Fibroblast of lung (primary cell): ENCODE data around the gene SYT9. TPM values are rescaled to one million over a fixed set of nuclear protein-coding genes. Genes with fewer than 3 reads are reported as not detected.

Experiments used
- DNase-seq, 2 donors: peaks; one replicate each; pipeline versions ENCODE4 v3.0.0 to v3.0.0-alpha.2; 2010; ENCODE audit warnings: low read depth in 2 of 2
- H2AFZ ChIP-seq: 2 replicates; pipeline ENCODE4 v1.5.1; 2012; ENCODE audit warnings: low read length, control low read depth, inconsistent platforms
- H3K27ac ChIP-seq: 2 replicates; pipeline ENCODE4 v1.5.1; 2011; ENCODE audit warnings: low read length, control low read depth; ENCODE audit not compliant: insufficient read depth
- H3K27me3 ChIP-seq: 2 replicates; pipeline ENCODE4 v1.5.1; 2011; ENCODE audit warnings: mild to moderate bottlenecking, low read length; ENCODE audit not compliant: control insufficient read depth, insufficient read depth
- H3K36me3 ChIP-seq: 2 replicates; pipeline ENCODE4 v1.5.1; 2011; ENCODE audit warnings: low read length; ENCODE audit not compliant: control insufficient read depth, insufficient read depth
- H3K4me1 ChIP-seq: 2 replicates; pipeline ENCODE4 v1.5.1; 2011; ENCODE audit warnings: low read length; ENCODE audit not compliant: control insufficient read depth, insufficient read depth; ENCODE audit errors: extremely low read depth
- H3K4me2 ChIP-seq: 2 replicates; pipeline ENCODE4 v1.5.1; 2011; ENCODE audit warnings: low read length, control low read depth; ENCODE audit not compliant: insufficient read depth; ENCODE audit errors: extremely low read depth
- H3K4me3 ChIP-seq, 4 experiments: fragments of 200-600 bp in 1 of 4; sonication (generic) in 1 of 4; replicated peaks in 1 of 4; 2 replicates each; pipeline ENCODE4 v1.5.1; 2011 to 2016; ENCODE audit warnings: low read length in 4 of 4, low read depth in 3 of 4, mild to moderate bottlenecking in 3 of 4, control low read depth in 2 of 4, inconsistent platforms in 1 of 4, mixed read lengths in 1 of 4; ENCODE audit not compliant: insufficient read depth in 1 of 4; ENCODE audit errors: control extremely low read depth in 1 of 4
- H3K79me2 ChIP-seq: 2 replicates; pipeline ENCODE4 v1.5.1; 2012; ENCODE audit warnings: mild to moderate bottlenecking, low read length, inconsistent platforms; ENCODE audit not compliant: control insufficient read depth, insufficient read depth
- H3K9ac ChIP-seq: 2 replicates; pipeline ENCODE4 v1.5.1; 2011; ENCODE audit warnings: mild to moderate bottlenecking, low read length, control low read depth; ENCODE audit not compliant: insufficient read depth
- H3K9me3 ChIP-seq: 2 replicates; pipeline ENCODE4 v1.5.1; 2012; ENCODE audit warnings: low read depth, low read length; ENCODE audit not compliant: control insufficient read depth, insufficient read depth
- H4K20me1 ChIP-seq: 2 replicates; pipeline ENCODE4 v1.5.1; 2011; ENCODE audit warnings: low read length; ENCODE audit not compliant: control insufficient read depth, insufficient read depth; ENCODE audit errors: extremely low read depth
- CTCF ChIP-seq, 2 donors: IDR thresholded peaks in 1 of 2; conservative IDR thresholded peaks in 1 of 2; 1 replicate in 1 of 2; 2 replicates in 1 of 2; pipeline ENCODE4 v1.5.1; 2011 to 2012; ENCODE audit warnings: low read length in 2 of 2, control low read depth in 1 of 2, inconsistent platforms in 1 of 2, low read depth in 1 of 2, mild to moderate bottlenecking in 1 of 2
- EZH2 ChIP-seq: IDR thresholded peaks from 2 replicates; pipeline ENCODE4 v1.5.1; 2012; ENCODE audit warnings: low read length, control low read depth, mild to moderate bottlenecking; ENCODE audit errors: missing control alignments
- polyA plus RNA-seq, 2 donors: library from polyadenylated mRNA; depleted of rRNA in 1 of 2; stranded (reverse) in 1 of 2; unstranded in 1 of 2; fragments of >200 nt; gene quantifications; 2 replicates each; pipeline ENCODE4 v1.2.1, GENCODE V29; 2011 to 2012; ENCODE audit warnings: missing spikeins in 1 of 2
- total RNA-seq: library from RNA; depleted of rRNA; stranded (reverse); fragments of >200 nt; gene quantifications from 2 replicates; pipeline ENCODE4 v1.2.1, GENCODE V29; 2014

Gene SYT9
- total and polyA plus RNA-seq, 2 donors (not counting 1 experiment from before 2014, with no cell fraction given) = not detected

- H3K79me2 ChIP-seq = no peaks in the 10 kb centered on the region
- H3K9ac ChIP-seq = no peak overlapping the region
- no peaks in the 10 kb centered on the region for H3K36me3 ChIP-seq
- no peaks in the 10 kb centered on the region for H3K9me3 ChIP-seq
- no peaks in the 10 kb centered on the region for H4K20me1 ChIP-seq
- no peak overlapping the region for H3K4me3 ChIP-seq
- DNase-seq = no peak
- TF ChIP-seq EZH2 = no peak
- no peak for TF ChIP-seq CTCF (conservative IDR thresholded peaks at IDR 0.05 in 1 of 2, IDR thresholded peaks at IDR 0.05 in 1 of 2; ENCODE audit: low read depth in 1 of 2, low read length in 2 of 2)
- no peak overlapping the region for H3K4me2 ChIP-seq
- no peak overlapping the region for H3K27ac ChIP-seq
- H2AFZ ChIP-seq = no peak overlapping the region
- H3K4me1 ChIP-seq = no peaks in the 10 kb centered on the region
- no peaks in the 10 kb centered on the region for H3K27me3 ChIP-seq
Observed at GRCh38 chr11:7320306-7320705, 68.6 kb downstream of the SYT9 start.

DNA sequence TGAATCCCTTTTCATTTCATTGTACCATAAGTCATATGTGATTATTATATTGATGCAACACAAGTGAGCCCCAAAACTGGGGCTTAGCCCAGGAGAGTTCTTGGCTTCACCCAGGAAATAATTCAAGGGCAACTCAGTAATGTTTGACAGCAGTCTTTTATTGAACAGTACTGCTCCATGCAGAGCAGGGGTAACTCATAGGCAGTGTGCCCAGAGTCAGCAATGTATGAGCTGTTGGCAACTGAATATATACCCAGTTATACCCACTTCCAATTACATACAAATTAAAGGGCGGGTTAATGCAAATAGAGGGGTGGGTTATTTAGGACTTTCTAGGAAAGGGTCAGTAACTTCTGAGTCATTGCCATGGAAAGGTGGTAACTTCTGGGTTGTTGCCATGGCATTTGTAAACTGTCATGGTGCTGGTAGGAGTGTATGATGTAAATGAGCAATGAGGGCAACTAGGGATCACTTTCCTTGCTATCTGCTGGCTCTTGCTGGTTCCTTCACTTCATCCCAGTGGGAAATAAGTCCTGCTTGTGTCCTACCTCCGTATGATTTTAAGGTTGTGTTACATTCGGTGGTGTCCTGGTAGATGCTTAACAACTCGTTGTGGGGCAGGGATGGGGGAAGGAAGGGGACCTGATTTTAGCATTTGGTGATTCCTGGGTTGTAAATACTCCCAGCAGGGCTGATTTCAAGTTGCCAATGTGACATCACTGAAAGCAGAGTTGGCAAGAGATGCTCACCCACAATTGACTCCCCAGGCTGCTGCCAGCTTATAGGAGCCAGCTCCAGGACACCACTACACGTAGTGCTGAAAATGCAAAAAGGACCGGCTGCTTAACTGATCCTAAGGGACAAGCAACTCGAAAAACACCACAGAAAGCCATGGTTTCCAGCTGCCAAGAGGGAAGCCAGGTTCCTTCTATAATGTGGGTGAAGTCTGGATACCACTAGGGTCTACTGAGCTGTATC, 70.1 kb downstream of the SYT9 start:
- H3K4me2 ChIP-seq = no peak overlapping the region
- no peak overlapping the region for H3K4me3 ChIP-seq
- H3K27ac ChIP-seq = no peak overlapping the region
- H2AFZ ChIP-seq = no peak overlapping the region
- no peak overlapping the region for H3K9ac ChIP-seq
- H4K20me1 ChIP-seq = no peaks in the 10 kb centered on the region
- no peaks in the 10 kb centered on the region for H3K27me3 ChIP-seq
- DNase-seq = no peak
- TF ChIP-seq EZH2 (no peak), CTCF (conservative IDR thresholded peaks at IDR 0.05 in 1 of 2, IDR thresholded peaks at IDR 0.05 in 1 of 2; ENCODE audit: low read depth in 1 of 2, low read length in 2 of 2) (no peak)
- no peaks in the 10 kb centered on the region for H3K79me2 ChIP-seq
- no peaks in the 10 kb centered on the region for H3K36me3 ChIP-seq
- no peaks in the 10 kb centered on the region for H3K4me1 ChIP-seq
- no peaks in the 10 kb centered on the region for H3K9me3 ChIP-seq

GRCh38 chr11:7332451-7332850, 80.7 kb downstream of the SYT9 start:
- Histone ChIP-seq H3K36me3 (no peaks in the 10 kb centered on the region), H3K4me1 (no peaks in the 10 kb centered on the region), H3K4me2 (no peak overlapping the region), H3K27ac (no peak overlapping the region), H4K20me1 (no peaks in the 10 kb centered on the region), H3K27me3 (no peaks in the 10 kb centered on the region), H3K4me3 (no peak overlapping the region), H3K79me2 (no peaks in the 10 kb centered on the region), H3K9ac (no peak overlapping the region), H2AFZ (no peak overlapping the region), H3K9me3 (no peaks in the 10 kb centered on the region)
- no peak for DNase-seq
- TF ChIP-seq CTCF (conservative IDR thresholded peaks at IDR 0.05 in 1 of 2, IDR thresholded peaks at IDR 0.05 in 1 of 2; ENCODE audit: low read depth in 1 of 2, low read length in 2 of 2) = no peak
- no peak for TF ChIP-seq EZH2
